LNCaP clone FGC (cell line): ENCODE results near the gene TRIM37.

Source experiments
- DNase-seq: peaks from one replicate; pipeline ENCODE4 v3.0.0-alpha.2; 2011; ENCODE audit warnings: low read depth
- H3K4me3 ChIP-seq: 2 replicates; pipeline ENCODE4 v1.5.1; 2011; ENCODE audit warnings: mild to moderate bottlenecking, low read depth, low read length, control low read depth
- TF ChIP-seq, protein P1 (sequence below): IDR thresholded peaks from 2 replicates; pipeline ENCODE4 v1.5.1; 2012; ENCODE audit warnings: mild to moderate bottlenecking; ENCODE audit not compliant: control insufficient read depth, insufficient read depth; ENCODE audit errors: extremely low read depth

TRIM37 gene

DNA sequence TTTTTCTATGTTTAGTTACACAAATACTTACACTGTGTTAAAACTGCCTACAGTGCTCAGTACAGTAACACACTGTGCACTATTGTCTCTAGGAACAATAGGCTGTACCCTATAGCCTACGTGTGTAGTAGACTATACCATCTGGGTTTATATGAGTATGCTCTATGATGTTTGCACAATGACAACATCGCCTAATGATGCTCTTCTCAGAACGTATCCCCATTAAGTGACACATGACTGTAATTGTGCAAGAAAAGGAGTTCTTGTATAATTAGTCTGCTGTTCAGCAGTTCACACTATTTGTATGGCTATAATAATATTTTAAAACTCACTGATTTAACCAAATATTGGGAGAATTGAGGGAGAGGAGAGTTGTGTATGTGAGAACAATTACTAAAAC, 173.7 kb downstream of the TRIM37 start:
- DNase-seq, result no peak
- TF ChIP-seq, protein P1, sequence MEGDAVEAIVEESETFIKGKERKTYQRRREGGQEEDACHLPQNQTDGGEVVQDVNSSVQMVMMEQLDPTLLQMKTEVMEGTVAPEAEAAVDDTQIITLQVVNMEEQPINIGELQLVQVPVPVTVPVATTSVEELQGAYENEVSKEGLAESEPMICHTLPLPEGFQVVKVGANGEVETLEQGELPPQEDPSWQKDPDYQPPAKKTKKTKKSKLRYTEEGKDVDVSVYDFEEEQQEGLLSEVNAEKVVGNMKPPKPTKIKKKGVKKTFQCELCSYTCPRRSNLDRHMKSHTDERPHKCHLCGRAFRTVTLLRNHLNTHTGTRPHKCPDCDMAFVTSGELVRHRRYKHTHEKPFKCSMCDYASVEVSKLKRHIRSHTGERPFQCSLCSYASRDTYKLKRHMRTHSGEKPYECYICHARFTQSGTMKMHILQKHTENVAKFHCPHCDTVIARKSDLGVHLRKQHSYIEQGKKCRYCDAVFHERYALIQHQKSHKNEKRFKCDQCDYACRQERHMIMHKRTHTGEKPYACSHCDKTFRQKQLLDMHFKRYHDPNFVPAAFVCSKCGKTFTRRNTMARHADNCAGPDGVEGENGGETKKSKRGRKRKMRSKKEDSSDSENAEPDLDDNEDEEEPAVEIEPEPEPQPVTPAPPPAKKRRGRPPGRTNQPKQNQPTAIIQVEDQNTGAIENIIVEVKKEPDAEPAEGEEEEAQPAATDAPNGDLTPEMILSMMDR, result no peak
- no peak overlapping the region for H3K4me3 ChIP-seq
